ENCODE data around the gene ARFGAP3.
A peak's percentile ranks its signal among the peaks of the same experiment; 100 is the strongest.

The ARFGAP3 gene

DNA sequence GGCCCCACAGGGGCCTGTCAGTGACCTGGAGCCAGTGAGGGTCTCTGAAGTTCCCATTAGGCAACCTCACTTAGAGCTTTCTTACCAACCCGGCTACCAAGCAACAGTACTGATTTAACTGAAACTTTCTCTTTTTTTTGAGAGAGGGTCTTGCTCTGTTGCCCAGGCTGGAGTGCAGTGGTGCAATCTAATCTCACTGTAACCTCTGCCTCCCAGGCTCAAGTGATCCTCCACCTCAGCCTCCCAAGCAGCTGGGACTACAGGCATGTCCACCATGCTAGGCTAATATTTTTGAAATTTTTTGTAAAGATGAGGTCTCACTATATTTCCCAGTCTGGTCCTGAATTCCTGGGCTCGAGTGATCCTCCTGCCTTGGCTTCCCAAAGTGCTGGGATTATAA lies 42.5 kb downstream of the ARFGAP3 start:
- DNase-seq, result no peak

DNA sequence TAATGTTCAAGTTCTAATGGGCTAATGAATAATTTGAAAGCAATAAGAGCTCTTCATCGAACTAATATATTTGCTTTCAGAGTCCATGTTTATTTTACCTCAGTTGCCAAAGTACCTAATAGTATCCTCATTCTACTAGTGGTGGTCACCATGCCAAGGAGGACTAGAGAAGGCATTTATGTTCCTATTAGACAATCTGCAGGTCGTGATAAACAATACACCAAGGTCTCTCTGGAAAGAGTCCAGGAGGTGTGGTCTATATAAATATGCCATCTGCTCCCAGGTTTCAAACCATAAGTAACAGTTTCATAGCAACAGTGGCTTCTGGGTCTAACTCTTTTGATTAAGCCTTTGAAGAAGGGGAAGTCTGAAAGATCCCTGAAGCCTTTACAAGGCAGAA lies 42.9 kb downstream of the ARFGAP3 start:
- DNase-seq, result no peak

DNA sequence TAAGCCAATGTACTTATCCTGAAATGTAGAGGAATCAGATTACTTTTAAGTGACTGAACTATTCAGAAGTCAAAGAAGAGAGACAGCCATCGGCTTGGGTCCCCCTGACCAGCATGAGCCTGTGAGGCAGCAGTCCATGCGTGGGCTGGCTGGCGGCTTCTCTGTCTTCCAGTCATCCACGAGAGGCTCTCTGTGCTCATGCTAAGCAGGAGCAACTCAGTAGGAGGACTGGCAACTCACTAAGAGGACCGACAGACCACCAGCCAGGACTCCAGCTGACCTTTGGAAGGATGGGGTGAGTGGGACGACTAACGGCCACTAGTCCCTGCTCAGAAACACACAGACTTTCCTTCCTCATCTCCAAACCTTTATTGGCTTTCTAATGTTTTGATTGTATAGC lies 43.6 kb downstream of the ARFGAP3 start:
- no peak for DNase-seq

DNA sequence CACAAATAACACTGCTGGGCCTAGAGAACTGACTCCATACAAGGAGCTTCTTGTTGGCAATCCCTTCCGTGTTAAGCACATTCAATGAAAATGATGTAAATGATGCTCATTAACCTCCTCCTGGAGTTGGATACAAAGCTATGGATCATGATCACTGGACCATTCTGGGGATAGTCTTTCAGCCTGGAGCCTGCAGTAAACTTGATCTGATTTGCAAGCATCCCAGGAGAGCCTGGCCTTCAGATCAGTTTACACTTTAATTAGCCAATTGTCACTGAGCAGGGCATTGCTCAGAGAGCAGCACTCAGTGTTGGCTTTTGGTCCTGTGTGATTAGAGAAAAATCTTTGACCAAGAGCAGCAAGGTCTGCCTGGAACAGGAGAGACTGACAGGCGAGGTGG lies 45.6 kb downstream of the ARFGAP3 start:
- no peak for DNase-seq

DNA sequence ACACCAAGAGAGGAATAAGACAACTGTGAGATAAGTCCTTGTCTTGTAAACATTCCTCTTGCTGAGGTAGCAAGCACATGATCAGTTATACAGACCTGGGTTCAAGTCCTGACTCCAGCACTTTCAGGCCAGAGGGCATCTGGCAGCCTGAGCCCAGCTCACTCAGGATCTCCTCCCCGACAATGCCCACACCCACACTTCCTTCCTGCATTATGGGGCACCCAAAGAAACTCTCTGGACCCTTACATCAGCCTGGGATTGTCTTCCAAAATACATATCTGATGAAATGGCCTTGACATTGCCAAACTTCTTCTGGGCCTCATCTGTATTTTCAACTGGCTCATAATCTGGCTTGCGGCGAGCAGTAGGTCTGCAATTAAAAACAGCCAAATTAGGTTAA lies 48.6 kb downstream of the ARFGAP3 start:
- no peak for DNase-seq

DNA sequence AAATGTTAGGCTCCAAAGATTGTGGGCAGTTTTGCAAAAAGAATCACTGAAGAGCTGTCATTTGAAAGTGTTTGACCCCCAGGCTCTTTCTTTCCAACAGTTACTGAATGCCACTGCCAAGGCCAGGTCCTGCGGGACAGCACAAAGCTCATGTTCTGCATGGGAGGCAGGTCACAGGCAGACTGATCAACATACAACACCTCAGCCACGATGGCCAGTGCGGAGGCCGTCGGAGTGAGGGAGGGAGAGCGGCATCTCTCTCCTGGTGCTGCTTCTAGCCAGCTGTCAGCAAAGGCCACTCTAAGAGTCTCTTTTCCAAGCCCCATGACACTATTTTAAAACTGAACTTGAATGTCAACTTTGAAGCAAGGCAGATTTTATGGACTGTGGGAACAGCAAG lies 49.9 kb downstream of the ARFGAP3 start:
- DNase-seq, result no peak

DNA sequence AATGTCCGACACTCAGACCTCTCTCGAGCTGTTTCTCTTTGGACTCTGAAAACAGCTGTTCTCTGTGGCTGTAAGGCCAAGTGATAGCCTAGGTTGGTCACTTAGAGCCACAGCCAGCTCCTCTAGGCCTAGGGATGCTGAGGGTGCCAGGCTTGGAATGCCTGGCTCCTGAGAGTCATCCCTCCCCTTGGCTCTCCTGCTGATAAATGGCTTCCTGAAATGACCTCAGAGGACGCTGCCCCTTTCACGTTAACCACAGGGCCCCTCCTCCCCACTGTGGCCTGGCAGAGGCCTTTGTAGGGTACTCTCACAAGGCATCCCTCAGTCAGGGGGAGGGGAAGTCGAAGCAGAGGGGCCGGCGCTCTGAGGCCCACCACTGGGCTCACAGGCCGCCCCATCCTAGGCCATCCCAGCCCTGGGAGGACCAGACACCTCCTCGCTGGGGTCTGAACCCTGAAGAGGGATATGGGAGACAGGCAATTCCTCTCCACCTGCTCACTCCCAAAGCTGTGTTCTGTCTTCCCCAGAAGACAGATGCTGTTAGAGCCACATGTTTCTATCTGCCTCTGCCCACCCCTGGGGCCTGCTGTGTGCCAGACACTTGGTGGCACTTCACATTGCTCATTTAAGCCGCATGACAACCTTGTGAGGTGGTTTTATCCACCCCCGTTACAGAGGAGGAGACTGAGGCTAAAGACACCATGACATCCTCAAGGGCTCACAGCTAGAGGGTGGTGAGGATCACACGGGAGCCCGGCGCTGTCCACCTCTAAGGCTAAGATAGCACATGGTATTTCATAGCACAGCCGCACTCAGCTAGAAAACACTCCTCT lies 50.9 kb downstream of the ARFGAP3 start:
- no peak for DNase-seq

DNA sequence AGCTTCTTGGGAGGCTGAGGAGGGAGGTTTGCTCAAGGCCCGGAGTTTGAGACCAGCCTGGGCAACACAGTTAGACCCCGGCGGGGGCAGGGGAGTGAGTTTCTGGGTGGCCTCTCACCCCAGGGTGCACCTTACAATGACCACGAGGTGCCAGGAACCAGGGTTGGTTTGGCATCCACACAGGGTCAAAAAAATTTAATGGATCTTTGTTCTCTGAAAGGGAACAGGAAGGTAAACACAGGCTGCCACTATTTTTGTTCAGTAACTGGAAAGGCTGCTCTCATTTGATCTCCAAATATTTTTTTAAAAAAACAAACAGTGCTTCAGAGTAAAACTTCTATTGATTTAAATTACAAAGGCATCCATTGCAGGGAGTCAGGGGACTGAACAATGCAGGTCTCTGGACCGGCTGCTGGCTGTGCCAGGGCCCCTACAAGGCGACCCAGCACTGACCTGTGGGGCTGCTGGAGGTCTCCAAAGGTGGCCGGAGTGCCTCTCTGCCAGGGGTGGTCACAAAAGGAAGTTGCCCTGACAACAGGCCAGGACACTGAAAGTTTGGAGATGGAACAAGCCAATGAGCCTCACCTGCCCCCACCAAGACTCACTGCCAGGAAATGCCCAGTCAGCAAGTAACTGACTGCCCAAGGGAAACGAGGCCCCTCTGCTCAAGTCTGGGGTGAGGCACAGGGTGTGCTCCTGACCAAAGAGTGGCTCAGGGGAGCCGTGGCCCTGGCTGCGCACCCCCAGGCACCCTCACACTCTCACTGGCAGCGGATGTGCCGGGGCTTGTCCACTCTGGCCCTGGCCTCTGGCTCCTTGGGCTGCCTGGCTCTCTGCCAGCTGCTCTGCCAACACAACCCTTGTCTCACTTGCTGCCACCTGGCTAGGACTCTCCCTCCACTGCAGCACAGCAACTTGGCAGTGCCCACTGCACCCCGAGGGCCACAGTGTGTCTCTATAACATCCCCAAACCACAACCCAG lies 51.8 kb downstream of the ARFGAP3 start:
- no peak for DNase-seq

DNA sequence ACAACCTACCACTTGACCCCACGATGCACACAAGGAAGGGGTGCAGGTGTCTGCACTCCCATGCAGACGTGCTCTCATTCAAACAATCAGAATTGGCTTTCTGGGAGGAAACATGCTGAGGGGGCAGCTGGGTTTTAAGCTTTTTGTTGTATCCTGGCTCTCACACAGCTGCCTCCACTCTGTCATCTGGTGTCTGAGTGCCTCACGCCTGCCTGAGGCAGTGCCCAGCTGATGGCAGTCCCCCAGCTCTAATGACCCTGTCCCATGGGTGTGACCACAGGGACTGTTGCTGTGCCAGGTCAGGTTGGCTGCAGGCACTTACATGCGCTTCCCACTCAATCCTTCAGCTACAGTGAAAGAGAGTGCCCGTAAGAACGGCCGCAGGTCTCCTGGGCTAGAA lies 53.7 kb downstream of the ARFGAP3 start:
- DNase-seq, result peak; percentile 75

DNA sequence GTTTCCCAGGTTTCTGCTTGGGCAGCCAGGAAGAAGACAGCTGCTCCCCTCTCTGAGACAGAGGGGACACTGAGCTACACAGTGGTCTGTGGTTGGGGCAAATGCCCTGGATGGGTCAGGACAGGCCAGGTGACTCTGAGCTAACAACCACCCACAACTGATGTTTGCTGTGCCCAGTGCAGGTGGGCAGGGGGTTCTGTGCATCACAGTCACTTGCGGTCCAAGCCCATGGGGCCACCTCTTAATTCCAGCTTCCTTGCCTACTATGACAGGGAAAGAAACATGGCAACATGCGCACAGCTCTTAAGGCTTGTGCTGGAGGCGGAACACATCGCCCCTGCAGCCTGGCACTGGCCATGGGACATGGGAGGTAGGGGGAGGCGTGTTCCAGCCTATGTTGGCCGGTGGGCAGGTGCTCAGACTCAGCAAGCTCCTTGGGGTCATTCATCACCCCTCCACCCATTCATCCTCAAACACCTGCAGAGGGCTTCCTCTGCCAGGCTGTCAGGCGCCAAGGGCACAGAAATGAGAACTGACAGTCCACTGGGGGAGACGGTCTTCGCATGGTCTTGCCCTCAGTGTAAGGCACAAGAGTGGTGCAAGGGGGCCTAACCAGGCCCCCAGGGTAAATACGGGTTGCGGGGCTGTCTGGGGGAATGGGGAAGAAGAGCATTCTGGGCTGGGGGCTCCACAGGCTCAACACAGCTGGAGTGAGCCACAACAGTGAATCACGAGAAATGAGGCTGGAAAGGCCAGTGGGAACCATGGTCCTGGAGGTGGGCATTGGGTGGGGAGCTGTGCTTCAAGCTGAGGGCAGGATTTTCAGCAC lies 55.6 kb downstream of the ARFGAP3 start:
- DNase-seq, result no peak

DNA sequence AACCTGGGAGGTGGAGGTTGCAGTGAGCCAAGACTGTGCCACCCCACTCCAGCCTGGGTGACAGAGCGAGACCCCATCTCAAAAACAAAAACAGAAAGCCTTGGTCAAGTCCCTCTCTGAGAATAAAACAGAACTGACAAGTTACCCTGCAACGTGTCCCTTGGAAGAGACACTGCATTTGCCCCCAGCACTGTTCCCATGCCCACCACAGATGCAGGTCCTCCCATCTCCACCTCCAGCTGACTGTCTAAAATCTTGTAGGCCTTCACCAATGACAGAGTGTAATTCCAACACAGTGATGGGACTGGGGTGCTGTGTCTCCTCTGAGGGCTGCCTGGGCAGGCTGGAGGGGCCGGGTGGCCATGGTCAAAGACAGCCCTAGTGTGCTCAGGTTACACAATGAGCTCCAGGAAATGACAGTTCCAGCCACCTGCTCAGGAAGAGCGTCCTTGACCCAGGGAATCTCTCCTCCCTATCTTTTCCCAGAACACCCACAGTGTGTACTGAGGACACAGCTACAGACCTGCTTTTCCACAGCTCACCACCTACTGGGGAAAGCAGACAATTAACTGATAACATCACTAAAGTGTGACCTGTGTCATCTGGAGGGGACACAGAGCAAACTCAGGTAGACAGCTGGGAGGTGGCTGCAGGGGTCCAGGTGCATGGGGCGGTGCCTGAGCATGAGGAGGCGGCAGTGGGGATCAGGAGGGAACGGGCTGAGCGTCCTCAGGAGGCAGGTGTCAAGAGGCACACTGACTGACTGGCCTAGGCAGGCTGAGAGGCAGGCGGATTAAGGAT lies 56.4 kb downstream of the ARFGAP3 start:
- DNase-seq, result no peak

DNA sequence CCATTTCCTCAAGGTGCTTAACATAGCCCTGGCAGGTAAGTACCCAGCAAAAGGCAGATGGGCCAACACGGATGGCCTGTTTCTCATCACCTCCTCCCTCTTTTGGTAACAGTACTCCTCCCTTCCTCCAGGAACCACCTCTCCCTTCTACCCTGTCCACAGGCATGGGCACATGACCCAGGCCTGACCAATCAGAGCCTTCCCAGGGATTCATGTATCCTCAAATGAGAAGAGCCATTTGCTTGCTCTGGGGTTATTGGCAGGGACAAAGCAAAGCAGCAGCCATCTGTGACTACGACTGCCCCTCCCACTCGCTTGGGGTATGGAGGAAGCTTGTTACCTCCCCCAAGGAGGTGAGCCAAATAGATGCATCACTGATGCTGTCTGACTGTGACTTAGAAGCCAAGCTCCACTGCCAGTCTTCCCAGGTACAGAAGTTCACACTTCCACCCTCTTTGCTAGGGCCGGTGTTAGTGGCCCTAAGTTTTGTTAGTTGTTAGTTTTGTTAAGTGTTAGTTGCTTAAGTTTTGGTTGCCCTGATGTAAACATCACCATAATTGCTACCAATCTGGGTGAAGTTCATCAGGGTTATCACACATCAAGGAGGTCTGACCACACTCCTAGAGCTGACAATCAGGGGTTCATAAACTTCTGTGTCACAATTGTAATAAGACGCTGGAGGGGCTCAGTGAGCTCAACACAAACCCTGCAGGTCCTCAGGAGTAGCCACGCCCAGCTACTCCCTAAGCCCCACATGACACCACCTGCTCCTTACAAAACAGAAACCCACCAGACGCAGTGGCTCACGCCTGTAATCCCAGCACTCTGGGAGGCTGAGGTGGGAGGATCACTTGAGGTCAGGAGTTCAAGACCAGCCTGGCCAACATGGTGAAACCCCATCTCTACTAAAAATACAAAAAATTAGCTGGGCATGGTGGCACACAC lies 57.3 kb downstream of the ARFGAP3 start:
- DNase-seq, result no peak

DNA sequence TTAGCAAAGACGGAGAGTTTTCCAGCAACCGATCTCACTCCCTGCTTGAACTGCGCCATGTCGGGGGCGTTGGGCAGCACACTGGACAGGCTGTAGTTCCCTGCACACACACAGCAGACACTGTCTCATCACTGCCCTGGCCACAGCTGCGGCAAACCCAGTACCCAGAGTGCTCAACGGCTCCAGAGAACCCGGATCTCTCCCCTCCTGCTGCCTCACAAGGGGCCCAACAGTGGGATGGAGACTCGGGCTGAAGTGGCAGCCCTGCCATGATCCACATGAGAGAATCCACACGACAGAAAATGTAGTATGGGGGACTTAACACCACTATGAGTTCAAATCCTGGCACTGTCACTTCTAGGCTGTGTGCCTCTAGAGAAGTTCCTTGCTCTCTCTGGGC lies 58.0 kb downstream of the ARFGAP3 start:
- no peak for DNase-seq

DNA sequence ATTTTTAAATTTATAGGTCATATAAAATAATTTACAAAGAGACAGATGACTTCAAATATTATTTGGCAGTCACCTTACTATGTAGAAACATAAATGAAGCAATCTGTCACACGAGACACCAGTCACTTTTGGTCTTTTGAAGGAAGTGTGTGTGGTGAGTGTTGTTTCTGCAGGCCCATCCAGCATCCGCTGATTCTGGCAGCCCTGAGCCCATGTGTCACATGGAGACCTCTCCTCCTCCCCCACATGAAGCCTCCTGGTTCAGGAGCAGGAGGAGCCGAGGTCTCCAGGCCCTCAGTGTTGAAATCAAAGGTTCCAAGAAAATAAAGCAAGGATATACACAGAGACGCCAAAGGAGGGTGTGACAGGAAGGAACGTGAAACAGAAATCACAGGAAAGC lies 60.1 kb downstream of the ARFGAP3 start:
- DNase-seq, result no peak

DNA sequence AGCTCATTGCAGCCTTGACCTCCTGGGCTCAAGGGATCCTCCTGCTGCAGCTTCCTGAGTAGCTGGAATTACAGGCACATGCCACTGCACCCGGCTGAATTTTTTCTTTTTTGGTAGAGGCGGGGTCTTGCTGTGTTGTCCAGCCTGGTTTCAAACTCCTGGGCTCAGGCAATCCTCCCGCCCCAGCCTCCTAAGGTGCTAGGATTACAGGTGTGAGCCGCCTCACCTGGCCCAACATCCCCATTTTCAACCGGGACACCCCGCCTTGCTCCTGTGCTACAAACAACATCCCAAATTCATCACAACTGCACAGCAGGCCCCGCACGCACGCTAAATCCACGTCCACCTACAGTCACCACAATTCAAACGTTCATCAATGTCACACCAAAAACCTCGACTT lies 61.0 kb downstream of the ARFGAP3 start:
- no peak for DNase-seq

DNA sequence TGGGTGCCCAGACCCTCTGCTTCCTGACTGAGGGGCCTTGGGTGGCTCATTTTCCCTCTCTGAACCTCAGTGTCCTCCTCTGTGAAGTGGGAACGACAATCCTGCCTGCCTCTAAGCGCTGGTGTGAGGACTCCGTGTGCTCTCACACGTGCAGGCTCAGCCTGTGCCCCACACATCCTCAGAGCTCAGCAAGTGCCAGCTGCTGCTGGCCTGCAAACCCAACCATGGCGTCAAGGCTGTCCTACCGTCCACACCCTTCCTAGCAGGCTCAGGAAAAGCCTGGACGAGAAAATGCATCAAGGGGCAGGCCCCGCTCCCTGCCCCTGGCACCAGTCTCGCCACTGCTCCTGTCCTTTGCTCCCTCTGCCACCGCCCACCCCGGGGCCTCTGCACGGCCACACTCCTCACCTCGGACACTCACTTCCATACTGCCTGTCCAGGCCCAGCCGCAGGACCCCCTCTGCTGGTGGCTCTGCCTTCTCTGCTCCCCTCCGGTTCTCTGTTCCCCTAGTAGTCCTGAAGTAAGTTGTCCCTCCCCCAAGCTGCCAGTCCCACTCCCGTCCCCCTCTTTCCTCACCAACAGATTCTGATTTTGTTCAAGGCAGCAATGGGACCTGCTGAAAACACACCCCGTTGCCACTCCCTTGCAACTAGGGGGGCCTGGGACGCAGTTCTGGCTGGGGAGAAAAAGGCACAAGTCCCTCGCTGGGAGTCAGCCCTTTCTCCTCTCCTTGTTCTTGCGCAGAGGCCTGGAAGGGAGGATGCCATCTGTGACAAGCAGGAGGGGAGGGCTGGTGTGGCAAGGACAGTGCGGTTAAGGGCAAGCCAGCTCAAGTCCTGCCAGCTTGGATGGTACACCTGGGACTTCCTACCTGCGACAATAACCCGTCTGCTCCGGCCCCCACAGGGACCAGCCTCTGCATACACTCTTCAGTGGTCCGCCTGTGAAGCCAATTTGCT lies 62.2 kb downstream of the ARFGAP3 start:
- DNase-seq, result no peak

DNA sequence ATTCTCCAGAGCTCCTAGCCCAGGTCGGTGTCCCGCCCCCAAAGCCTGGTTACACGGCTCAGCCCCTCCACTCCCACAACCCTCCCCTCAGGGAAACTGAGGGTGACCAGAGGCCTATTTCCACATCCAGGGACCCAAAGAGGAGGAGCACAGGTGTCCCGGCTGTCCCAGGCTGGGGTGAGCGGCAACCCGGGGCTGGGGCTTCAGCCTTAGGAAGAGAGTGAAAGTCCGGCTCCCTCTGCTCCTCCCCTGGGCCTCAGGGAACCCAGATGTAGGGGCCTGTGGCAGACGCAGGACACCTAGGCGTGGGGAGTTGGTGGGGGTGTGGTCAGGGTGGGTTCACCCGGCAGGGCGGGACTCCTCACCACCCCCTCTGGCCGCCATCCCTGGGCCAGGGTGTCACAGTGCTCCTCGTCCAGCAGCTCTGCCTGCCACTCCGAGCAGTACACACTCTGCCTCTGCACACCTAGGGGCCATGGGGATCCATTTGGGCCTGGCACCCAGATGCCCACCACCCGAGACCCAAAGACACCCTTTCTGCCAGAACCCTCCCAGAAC lies 63.1 kb downstream of the ARFGAP3 start:
- DNase-seq, result no peak

DNA sequence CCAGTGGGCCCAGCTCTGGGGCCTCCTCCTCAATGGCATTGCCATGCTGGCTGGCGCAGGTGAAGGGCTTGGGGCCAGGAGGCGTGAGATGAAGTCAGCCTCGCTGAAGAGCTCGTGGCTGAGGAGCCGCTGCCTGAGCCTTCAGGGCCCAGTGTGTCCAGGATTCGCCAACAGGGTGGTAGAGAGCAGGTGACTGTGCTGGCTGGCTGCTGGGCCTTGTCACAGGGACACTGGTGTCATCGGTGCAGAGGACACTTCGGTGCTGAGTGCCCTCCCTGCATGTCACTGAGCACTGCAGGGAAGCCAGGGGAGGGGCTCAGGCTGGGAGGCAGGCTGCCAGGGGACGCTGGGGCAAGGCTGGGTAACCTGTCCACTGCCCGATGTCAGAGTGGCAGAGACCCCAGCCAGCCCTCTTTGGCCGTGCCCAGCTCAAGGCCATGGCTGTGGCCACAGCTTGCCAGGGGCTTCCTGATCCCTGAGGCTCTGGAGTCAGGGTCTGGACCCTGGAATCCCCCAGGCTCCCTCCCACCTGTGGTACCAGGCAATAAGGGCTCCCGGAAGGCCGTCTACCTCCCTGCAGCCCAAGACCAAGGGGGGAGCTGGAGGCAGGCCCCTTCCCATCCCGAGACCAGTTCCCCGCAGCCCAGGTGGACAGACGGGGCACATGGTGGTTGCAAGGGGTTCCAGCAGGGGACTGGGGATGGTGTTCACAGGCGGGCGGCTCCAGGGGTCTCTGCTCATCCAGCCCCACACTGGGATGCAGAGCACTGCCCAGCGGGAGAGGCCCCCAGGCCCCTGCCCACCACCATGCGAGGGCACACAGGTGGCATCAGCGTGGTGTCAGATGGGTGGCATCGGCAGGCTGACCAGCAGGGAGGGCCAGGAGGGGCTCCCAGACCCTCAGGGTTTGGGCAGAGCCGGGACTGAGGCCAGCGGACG lies 63.9 kb downstream of the ARFGAP3 start:
- no peak for DNase-seq
